GM12873 (cell line): ENCODE data around the gene PLEK.

Experiments
- CTCF ChIP-seq: IDR thresholded peaks from 2 replicates; pipeline ENCODE4 v1.5.1; 2012; ENCODE audit warnings: low read depth, mild to moderate bottlenecking, moderate library complexity, low read length, control low read depth; ENCODE audit not compliant: insufficient read depth; ENCODE audit errors: missing control alignments

Gene PLEK

GRCh38 chr2:68341583-68341982 is 23.5 kb upstream of the PLEK start:
- no peak for TF ChIP-seq CTCF

- no peak for TF ChIP-seq CTCF
Observed at GRCh38 chr2:68342470-68342869, 22.6 kb upstream of the PLEK start.

- TF ChIP-seq CTCF: no peak
Observed at GRCh38 chr2:68344031-68344430, 21.1 kb upstream of the PLEK start.

GRCh38 chr2:68345129-68345875 is 19.8 kb upstream of the PLEK start:
- TF ChIP-seq CTCF: no peak

- TF ChIP-seq CTCF: no peak
Observed at GRCh38 chr2:68351997-68352396, 13.1 kb upstream of the PLEK start.

- no peak for TF ChIP-seq CTCF
Observed at GRCh38 chr2:68352651-68353391, 12.3 kb upstream of the PLEK start.

- TF ChIP-seq CTCF: no peak
Observed at GRCh38 chr2:68356599-68357239, 8.4 kb upstream of the PLEK start.
